Hematopoietic multipotent progenitor cell (in vitro differentiated cells): ENCODE results near the gene SLC36A2. TPM values are rescaled to one million over a fixed set of nuclear protein-coding genes. Genes with fewer than 3 reads are reported as not detected.
A peak's percentile ranks its signal among the peaks of the same experiment; 100 is the strongest.
"Not testable (repeated sequence)": the region's sequence is repeated elsewhere in the genome, so short reads cannot be mapped to it uniquely, and the experiment has no call there.

Experiments
- DNase-seq, 3 donors: peaks; one replicate each; pipeline ENCODE4 v3.0.0-alpha.2; 2011 to 2015; ENCODE audit warnings: low read depth in 2 of 3, low spot score in 2 of 3
- total RNA-seq: library from RNA; depleted of rRNA; stranded (reverse); fragments of >200 nt; gene quantifications from one replicate; pipeline ENCODE4 v1.2.3, GENCODE V29; 2012

The SLC36A2 gene
- total RNA-seq, 1 donor = under 0.01 TPM

DNA sequence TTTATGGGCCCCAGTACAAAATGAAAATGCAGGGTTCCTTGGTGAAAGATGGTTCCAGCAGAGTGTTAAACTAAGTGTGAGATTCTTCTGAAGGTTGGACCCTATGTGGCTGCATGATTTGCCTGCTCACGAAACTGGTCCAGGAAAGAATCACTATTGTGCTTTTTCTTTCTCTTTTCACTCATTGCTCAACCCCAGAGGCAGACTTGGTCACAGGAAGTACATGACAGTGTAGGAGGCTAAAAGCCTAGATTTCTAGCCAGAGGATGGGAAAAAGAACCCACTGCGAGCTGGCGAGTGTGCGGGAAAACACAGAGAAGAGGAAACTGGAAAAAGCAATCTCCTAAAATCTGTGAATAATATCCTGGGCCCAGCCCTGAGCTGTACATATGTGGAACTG is 18.6 kb downstream of the SLC36A2 start:
- DNase-seq = no peak

GRCh38 chr5:151327585-151327984 is 19.8 kb downstream of the SLC36A2 start:
- no peak for DNase-seq

DNA sequence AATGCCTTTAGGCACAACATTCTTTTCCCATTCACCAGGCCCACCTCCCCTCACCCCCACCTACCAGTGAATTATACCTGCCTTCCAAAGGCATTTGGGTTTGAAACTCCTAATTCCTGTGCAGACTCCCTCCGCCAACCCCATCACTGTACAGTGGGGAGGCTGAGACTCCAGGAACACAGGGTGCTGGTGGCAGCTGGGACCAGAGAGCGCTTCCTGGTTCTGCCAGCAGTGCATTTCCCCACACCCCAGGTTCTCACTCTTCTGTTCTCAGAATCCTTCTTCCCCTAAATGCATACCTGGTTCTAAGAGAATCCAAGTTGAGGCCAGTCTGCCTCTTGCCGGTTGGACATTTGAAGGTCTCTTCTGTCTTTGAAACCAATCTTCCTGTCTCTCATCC is 21.1 kb downstream of the SLC36A2 start:
- DNase-seq = no peak

GRCh38 chr5:151320481-151320880 is 26.9 kb downstream of the SLC36A2 start:
- DNase-seq = no peak

GRCh38 chr5:151318850-151319732 is 28.3 kb downstream of the SLC36A2 start:
- DNase-seq = peak in 2 of 3 donors; percentile 5 to 10

GRCh38 chr5:151317871-151318270 is 29.5 kb downstream of the SLC36A2 start:
- DNase-seq = no peak

DNA sequence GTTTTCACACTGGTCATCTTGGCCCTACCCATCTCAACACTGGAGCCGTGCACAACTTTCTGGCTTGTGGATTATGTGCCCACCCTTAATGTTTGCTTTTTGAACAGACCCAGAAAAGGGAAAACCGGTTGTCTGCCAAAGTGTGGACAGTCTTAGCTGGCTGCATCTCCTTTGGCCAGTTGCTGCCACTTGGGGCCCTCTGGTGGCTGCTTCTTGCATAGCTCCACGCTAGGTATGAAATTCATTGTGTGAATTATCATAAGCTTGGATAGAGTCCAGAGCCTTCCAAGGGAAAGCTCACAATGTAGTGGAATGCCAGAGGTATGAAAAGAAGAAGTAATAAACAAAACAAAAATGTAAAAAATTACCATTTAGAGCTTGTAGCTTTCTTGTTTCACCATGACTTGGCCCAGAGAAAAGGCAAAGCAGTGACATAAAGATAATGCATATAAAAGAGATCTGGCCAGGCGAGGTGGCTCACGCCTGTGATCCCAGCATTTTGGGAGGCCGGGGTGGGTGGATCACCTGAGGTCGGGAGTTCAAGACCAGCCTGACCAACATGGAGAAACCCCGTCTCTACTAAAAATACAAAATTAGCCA is 31.3 kb downstream of the SLC36A2 start:
- peak in 2 of 3 donors; percentile 31 to 56 for DNase-seq

- DNase-seq = no peak
Observed at GRCh38 chr5:151313357-151313756, 34.0 kb downstream of the SLC36A2 start.

GRCh38 chr5:151312756-151313324 is 34.5 kb downstream of the SLC36A2 start:
- DNase-seq = no peak

DNA sequence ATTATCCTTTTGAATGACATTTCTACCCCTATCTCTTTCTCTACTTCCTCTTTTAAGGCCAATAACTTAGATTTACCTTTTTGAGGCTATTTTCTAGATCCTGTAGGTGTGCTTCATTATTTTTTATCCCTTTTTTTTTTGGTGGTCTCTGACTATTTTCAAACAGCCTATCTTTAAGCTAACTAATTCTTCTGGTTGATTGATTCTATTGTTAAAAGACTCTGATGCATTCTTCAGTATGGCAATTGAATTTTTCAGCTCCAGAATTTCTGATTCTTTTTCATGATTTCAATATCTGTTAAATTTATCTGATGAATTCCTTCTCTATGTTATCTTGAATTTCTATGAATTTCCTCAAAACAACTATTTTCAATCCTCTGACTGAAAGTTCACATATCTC is 36.4 kb downstream of the SLC36A2 start:
- DNase-seq = no peak

GRCh38 chr5:151309821-151310220 is 37.5 kb downstream of the SLC36A2 start:
- not testable (repeated sequence) for DNase-seq

GRCh38 chr5:151309266-151309665 is 38.1 kb downstream of the SLC36A2 start:
- DNase-seq = not testable (repeated sequence)

- DNase-seq = no peak
Observed at GRCh38 chr5:151303666-151304065, 43.7 kb downstream of the SLC36A2 start, which contains the start of gene SLC36A3. SLC36A3 (minus strand) TSS chr5:151303766; CDS start chr5:151303354, 412 bp downstream.

- peak in 2 of 3 donors; percentile 28 to 54 for DNase-seq
Observed at GRCh38 chr5:151298063-151298855, 49.1 kb downstream of the SLC36A2 start.

GRCh38 chr5:151296974-151297373 is 50.4 kb downstream of the SLC36A2 start:
- no peak for DNase-seq

DNA sequence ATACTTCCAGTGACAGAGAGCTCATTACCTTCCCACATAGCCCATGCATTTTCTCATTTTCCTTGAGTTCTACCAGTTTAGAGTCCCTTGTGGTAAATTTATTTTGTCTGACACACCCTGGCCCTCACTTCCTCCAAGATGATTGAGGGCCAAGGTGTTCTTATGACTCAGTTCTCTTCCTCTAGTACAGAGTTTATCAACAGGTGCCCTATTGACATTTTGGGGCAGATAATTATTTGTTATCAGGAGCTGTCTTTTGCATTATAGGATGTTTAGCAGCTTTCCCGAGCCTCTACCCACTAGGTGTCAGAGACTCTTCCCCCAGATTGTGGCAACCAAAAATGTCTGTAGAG is 50.9 kb downstream of the SLC36A2 start:
- DNase-seq = no peak

- no peak for DNase-seq
Observed at GRCh38 chr5:151295791-151296477, 51.4 kb downstream of the SLC36A2 start.

GRCh38 chr5:151295138-151295537 is 52.2 kb downstream of the SLC36A2 start:
- DNase-seq = no peak

DNA sequence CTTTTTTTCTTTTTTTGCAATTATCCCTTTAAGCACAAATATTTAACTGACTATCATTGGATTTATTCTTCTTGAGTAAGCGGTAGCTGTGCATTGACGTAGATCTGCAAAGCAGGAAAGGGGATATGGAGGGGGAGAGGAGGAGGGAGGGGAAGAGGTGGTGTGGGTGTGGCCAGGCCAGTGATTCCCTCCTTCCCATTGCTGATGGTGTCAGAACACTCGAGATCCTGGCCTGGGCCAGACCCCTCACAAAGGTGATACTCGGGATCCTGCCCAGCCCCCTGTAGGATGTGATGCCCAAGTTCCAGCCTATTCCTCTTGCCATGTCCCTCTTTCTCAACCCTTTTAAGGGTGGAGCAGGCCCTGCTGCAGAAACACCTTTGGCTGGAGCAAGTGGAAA is 53.7 kb downstream of the SLC36A2 start:
- no peak for DNase-seq

DNA sequence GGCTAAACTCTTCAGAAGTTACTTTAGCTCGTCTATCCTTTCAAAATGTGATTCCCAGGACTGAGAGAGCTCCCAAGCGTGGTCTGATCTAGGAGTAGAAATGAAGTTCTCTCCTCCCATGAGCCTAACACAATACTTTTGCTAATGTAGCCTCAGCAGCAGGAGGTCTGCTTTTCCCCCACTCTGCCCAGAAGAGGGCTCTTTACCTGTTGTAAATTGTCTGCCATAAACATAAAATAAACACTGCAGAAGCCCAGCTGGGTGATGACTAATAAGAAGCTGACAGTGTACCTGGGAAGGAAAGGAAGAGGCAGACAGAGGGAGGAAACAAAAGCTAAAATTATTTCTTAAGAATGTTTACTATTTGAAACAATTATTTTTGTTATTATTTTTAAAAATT is 59.2 kb downstream of the SLC36A2 start:
- no peak for DNase-seq
